ENCODE data around the gene OXT. TPM values are rescaled to one million over a fixed set of nuclear protein-coding genes. Genes with fewer than 3 reads are reported as not detected.

OXT gene
- total and polyA plus RNA-seq, 4 donors, result 0.75 to 41.6 (median 4.3) TPM

- 96% methylated on average over 3 of the region's 3 CpGs for WGBS
- Histone ChIP-seq H3K36me3 (ENCODE audit: control insufficient read depth in 4 of 4, insufficient read depth in 3 of 4, low read depth in 1 of 4, low read length in 3 of 4) (peaks cover 0 to 15% (median 3%) of the 10 kb centered on the region in 4 donors), H3K4me1 (ENCODE audit: control insufficient read depth in 4 of 4, insufficient read depth in 4 of 4, low read length in 3 of 4) (no peaks in the 10 kb centered on the region), H3K9me3 (ENCODE audit: control insufficient read depth in 4 of 4, low read length in 3 of 4) (no peaks in the 10 kb centered on the region), H3K27ac (ENCODE audit: low read depth in 1 of 2, low read length in 2 of 2) (no peak overlapping the region), H3K9ac (ENCODE audit: low read depth in 1 of 2, low read length in 2 of 2) (no peak overlapping the region), H3K27me3 (ENCODE audit: control insufficient read depth in 4 of 4, insufficient read depth in 4 of 4, low read length in 3 of 4) (no peaks in the 10 kb centered on the region), H3K4me3 (ENCODE audit: low read depth in 1 of 3, low read length in 3 of 3) (no peak overlapping the region)
- no peak for DNase-seq (ENCODE audit: low spot score)
- TF ChIP-seq FOXA2 (IDR thresholded peaks at IDR 0.05), result no peak
- TF ChIP-seq ZBTB33 (IDR thresholded peaks at IDR 0.05), result no peak
- no peak for TF ChIP-seq ATF3 (IDR thresholded peaks at IDR 0.05)
- TF ChIP-seq NR2F2 (IDR thresholded peaks at IDR 0.05), result no peak
These were observed 34.8 kb downstream of the OXT start for GRCh38 chr20:3106185-3106584.

- no peak overlapping the region for H3K4me3 ChIP-seq (ENCODE audit: low read depth in 1 of 3, low read length in 3 of 3)
- DNase-seq (ENCODE audit: low spot score), result no peak
- no peaks in the 10 kb centered on the region for H3K9me3 ChIP-seq (ENCODE audit: control insufficient read depth in 4 of 4, low read length in 3 of 4)
- H3K27me3 ChIP-seq (ENCODE audit: control insufficient read depth in 4 of 4, insufficient read depth in 4 of 4, low read length in 3 of 4), result no peaks in the 10 kb centered on the region
- TF ChIP-seq ATF3 (IDR thresholded peaks at IDR 0.05) (no peak), HNF4G (IDR thresholded peaks at IDR 0.05) (no peak), YY1 (IDR thresholded peaks at IDR 0.05) (no peak), TAF1 (conservative IDR thresholded peaks at IDR 0.05) (no peak), ZBTB33 (IDR thresholded peaks at IDR 0.05) (no peak)
- no peak overlapping the region for H3K9ac ChIP-seq (ENCODE audit: low read depth in 1 of 2, low read length in 2 of 2)
- H3K36me3 ChIP-seq (ENCODE audit: control insufficient read depth in 4 of 4, insufficient read depth in 3 of 4, low read depth in 1 of 4, low read length in 3 of 4), result peaks cover 0 to 15% (median 3%) of the 10 kb centered on the region in 4 donors
- H3K4me1 ChIP-seq (ENCODE audit: control insufficient read depth in 4 of 4, insufficient read depth in 4 of 4, low read length in 3 of 4), result no peaks in the 10 kb centered on the region
- 81% methylated on average over 14 of the region's 14 CpGs for WGBS
- H3K27ac ChIP-seq (ENCODE audit: low read depth in 1 of 2, low read length in 2 of 2), result no peak overlapping the region
These were observed 35.4 kb downstream of the OXT start for GRCh38 chr20:3106658-3107463.

DNA sequence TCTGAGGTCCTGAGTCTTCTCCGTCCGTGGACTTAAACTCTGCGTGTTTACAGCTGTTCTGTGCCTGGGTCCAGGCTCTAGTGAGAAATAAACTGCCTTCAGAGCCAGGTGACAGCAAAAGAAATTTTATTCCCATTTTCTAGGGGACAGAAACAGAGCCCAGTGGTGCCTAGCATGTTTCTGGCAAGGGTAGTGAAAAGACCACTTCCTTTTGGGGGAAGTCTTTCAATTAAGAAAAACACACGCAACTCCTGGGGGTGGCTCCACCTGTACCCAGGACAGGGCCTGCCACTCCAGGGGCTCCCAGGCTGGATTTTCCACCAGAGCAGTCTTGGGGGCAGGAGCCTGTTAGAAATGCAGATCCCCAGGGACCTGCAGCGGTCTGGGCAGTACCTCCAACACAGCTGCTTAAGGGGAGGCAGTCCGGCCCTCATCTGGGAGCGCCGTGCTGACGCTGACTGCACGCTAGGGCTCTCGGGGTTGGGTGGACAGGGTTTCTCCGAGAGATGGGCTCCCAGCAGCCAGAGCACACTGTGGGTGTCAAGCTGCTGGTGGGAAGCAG, 36.1 kb downstream of the OXT start:
- H3K9ac ChIP-seq (ENCODE audit: low read depth in 1 of 2, low read length in 2 of 2), result no peak overlapping the region
- TF ChIP-seq FOXA2 (IDR thresholded peaks at IDR 0.05) (no peak), HNF4A (conservative IDR thresholded peaks at IDR 0.05) (no peak), YY1 (IDR thresholded peaks at IDR 0.05) (no peak)
- WGBS, result 96% methylated on average over 12 of the region's 12 CpGs

More for the DNA sequence above, 36.1 kb downstream of the OXT start:
- Histone ChIP-seq H3K9me3 (ENCODE audit: control insufficient read depth in 4 of 4, low read length in 3 of 4) (no peaks in the 10 kb centered on the region), H3K36me3 (ENCODE audit: control insufficient read depth in 4 of 4, insufficient read depth in 3 of 4, low read depth in 1 of 4, low read length in 3 of 4) (peaks cover 0 to 15% (median 3%) of the 10 kb centered on the region in 4 donors), H3K4me1 (ENCODE audit: control insufficient read depth in 4 of 4, insufficient read depth in 4 of 4, low read length in 3 of 4) (no peaks in the 10 kb centered on the region), H3K4me3 (ENCODE audit: low read depth in 1 of 3, low read length in 3 of 3) (no peak overlapping the region), H3K27ac (ENCODE audit: low read depth in 1 of 2, low read length in 2 of 2) (no peak overlapping the region), H3K27me3 (ENCODE audit: control insufficient read depth in 4 of 4, insufficient read depth in 4 of 4, low read length in 3 of 4) (no peaks in the 10 kb centered on the region)
- DNase-seq (ENCODE audit: low spot score), result no peak

All from liver (tissue), 9 donors.